ENCODE measurements around the gene DCXR.

Gene DCXR

DNA sequence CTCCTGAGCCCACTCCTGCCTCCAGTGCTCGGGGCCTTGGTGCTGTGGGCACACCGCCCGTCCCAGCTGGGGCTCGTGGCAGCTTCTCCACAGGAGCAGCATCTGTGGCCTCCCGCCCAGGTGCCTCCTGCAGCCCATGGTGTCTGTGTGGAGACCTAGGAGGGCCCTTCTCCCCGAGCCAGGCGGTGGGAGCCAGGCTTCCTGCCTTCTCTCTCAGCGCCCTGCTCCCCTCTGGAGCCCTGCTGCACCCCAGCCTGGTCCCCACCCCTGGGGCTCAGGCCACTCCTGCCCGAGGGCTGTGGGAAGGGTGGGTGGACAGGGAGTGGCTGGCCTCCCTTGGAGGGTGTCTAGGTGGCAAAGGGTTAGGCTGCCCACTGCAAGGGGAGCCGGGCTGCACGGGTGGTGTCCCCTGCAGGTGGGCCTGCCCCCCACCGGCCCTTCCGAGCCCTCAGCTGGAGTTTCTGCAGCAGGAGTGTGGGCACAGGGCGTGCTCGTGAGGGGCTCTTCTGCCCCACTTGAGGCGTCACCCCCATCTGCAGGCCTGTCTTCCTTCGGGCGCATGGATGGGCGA is 25.8 kb downstream of the DCXR start:
- no peak overlapping the region for H3K9ac ChIP-seq (ENCODE audit: low read length)
- H3K79me2 ChIP-seq (ENCODE audit: insufficient read depth, low read length) = no peaks in the 10 kb centered on the region
- H4K20me1 ChIP-seq (ENCODE audit: insufficient read depth, low read length) = no peaks in the 10 kb centered on the region
- H3K27ac ChIP-seq (ENCODE audit: low read depth, low read length, poor library complexity, severe bottlenecking) = no peak overlapping the region
- peaks cover 3% of the 10 kb centered on the region; the same call in 1 of the 2 replicates for H3K27me3 ChIP-seq (ENCODE audit: insufficient read depth, low read length)
- no peaks in the 10 kb centered on the region; the same call in 1 of the 2 replicates for H3K36me3 ChIP-seq (ENCODE audit: insufficient read depth, low read length)
- no peaks in the 10 kb centered on the region for H3K9me2 ChIP-seq (ENCODE audit: low read depth, low read length)
- H3K4me3 ChIP-seq (ENCODE audit: low read depth, low read length, poor library complexity, severe bottlenecking) = no peak overlapping the region
- no peak overlapping the region for H2AFZ ChIP-seq (ENCODE audit: low read length)
- H3K4me2 ChIP-seq (ENCODE audit: low read length) = no peak overlapping the region
- H3F3A ChIP-seq (ENCODE audit: insufficient read depth, low read length) = no peaks in the 10 kb centered on the region
- H3K9me3 ChIP-seq (ENCODE audit: low read length) = no peaks in the 10 kb centered on the region
- no peak for TF ChIP-seq EZH2 (IDR thresholded peaks at IDR 0.05; ENCODE audit: borderline replicate concordance, low read length)
- TF ChIP-seq, protein P1, sequence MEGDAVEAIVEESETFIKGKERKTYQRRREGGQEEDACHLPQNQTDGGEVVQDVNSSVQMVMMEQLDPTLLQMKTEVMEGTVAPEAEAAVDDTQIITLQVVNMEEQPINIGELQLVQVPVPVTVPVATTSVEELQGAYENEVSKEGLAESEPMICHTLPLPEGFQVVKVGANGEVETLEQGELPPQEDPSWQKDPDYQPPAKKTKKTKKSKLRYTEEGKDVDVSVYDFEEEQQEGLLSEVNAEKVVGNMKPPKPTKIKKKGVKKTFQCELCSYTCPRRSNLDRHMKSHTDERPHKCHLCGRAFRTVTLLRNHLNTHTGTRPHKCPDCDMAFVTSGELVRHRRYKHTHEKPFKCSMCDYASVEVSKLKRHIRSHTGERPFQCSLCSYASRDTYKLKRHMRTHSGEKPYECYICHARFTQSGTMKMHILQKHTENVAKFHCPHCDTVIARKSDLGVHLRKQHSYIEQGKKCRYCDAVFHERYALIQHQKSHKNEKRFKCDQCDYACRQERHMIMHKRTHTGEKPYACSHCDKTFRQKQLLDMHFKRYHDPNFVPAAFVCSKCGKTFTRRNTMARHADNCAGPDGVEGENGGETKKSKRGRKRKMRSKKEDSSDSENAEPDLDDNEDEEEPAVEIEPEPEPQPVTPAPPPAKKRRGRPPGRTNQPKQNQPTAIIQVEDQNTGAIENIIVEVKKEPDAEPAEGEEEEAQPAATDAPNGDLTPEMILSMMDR (IDR thresholded peaks at IDR 0.05; ENCODE audit: low read length) = no peak
- H3K4me1 ChIP-seq (ENCODE audit: insufficient read depth, low read length, severe bottlenecking) = no peaks in the 10 kb centered on the region

DNA sequence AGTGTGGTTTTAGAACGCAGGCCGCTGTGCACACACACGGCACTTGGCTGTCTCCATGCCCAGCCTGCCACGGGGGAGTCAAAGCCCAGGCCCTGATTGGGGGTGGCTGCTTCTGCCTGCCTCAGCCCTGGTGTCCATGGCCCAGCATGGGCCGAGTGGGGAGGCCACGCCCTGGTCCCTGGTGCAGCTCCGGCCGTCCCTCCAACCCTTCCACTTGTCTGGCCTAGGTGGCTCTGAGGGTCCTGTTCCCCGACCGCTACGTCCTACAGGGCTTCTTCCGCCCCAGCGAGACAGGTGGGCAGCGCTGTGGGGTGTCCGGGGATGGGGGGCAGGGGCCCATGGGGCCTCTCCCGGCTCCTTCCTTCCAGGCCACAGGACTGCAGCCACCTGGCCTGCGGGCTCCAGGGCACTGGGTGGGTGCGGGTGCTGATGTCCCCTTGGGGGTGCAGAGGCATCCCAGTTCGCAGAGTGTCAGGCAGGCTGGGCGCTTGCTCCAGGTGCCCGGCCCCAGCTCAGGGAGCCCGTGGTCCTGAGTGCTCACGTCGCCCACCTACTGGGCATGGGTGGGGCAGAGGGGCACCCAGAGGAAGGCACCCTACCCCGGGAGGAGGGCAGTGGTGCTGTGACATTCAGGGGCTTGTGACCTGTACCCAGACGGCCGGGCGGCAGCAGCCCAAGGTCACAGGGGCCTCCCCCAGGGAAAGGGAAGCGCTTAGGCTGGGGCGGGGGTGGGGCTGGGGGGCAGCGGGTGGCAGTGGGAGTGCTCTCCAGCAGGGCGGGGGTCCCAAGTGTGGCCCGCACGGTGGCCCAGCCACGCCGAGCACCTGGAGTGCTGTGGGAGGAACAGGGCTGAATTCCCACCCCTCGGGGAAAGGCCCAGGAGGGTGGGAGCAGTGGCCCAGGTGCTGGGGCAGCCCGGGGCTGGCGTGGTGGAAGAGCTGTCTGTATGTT is 26.6 kb downstream of the DCXR start:
- H3K9ac ChIP-seq (ENCODE audit: low read length) = no peak overlapping the region
- H3K9me2 ChIP-seq (ENCODE audit: low read depth, low read length) = no peaks in the 10 kb centered on the region
- no peak overlapping the region for H3K27ac ChIP-seq (ENCODE audit: low read depth, low read length, poor library complexity, severe bottlenecking)

DNA sequence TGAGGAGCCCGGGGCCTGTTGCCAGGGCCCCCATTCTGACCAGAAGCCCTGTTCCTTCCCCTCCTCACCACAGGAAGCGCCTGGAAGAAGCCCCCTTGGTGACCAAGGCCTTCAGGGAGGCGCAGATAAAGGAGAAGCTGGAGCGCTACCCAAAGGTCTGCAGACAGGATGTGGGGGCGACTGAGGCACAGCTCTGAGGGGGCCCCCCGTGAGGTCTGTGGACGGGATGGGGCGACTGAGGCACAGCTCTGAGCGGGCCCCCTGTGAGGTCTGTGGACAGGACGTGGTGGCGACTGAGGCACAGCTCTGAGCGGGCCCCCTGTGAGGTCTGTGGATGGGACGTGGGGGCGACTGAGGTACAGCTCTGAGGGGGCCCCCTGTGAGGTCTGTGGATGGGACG is 28.1 kb downstream of the DCXR start:
- no peaks in the 10 kb centered on the region for H3F3A ChIP-seq (ENCODE audit: insufficient read depth, low read length)
- no peak overlapping the region for H3K4me2 ChIP-seq (ENCODE audit: low read length)
- H3K4me1 ChIP-seq (ENCODE audit: insufficient read depth, low read length, severe bottlenecking) = no peaks in the 10 kb centered on the region
- TF ChIP-seq, protein P1 (IDR thresholded peaks at IDR 0.05; ENCODE audit: low read length) = no peak
- TF ChIP-seq EZH2 (IDR thresholded peaks at IDR 0.05; ENCODE audit: borderline replicate concordance, low read length) = no peak
- H3K9me3 ChIP-seq (ENCODE audit: low read length) = no peaks in the 10 kb centered on the region
- H3K27ac ChIP-seq (ENCODE audit: low read depth, low read length, poor library complexity, severe bottlenecking) = no peak overlapping the region
- H4K20me1 ChIP-seq (ENCODE audit: insufficient read depth, low read length) = no peaks in the 10 kb centered on the region
- no peak overlapping the region for H3K4me3 ChIP-seq (ENCODE audit: low read depth, low read length, poor library complexity, severe bottlenecking)
- H3K27me3 ChIP-seq (ENCODE audit: insufficient read depth, low read length) = no peaks in the 10 kb centered on the region; the same call in 1 of the 2 replicates
- no peak overlapping the region for H3K9ac ChIP-seq (ENCODE audit: low read length)
- H2AFZ ChIP-seq (ENCODE audit: low read length) = no peak overlapping the region
- H3K79me2 ChIP-seq (ENCODE audit: insufficient read depth, low read length) = no peaks in the 10 kb centered on the region
- H3K9me2 ChIP-seq (ENCODE audit: low read depth, low read length) = no peaks in the 10 kb centered on the region
- H3K36me3 ChIP-seq (ENCODE audit: insufficient read depth, low read length) = no peaks in the 10 kb centered on the region; the same call in 1 of the 2 replicates

More for the DNA sequence above, 26.6 kb downstream of the DCXR start:
- Histone ChIP-seq H3K4me1 (ENCODE audit: insufficient read depth, low read length, severe bottlenecking) (no peaks in the 10 kb centered on the region), H3K79me2 (ENCODE audit: insufficient read depth, low read length) (no peaks in the 10 kb centered on the region), H4K20me1 (ENCODE audit: insufficient read depth, low read length) (no peaks in the 10 kb centered on the region), H3K36me3 (ENCODE audit: insufficient read depth, low read length) (no peaks in the 10 kb centered on the region; the same call in 1 of the 2 replicates), H2AFZ (ENCODE audit: low read length) (no peak overlapping the region), H3F3A (ENCODE audit: insufficient read depth, low read length) (no peaks in the 10 kb centered on the region), H3K4me3 (ENCODE audit: low read depth, low read length, poor library complexity, severe bottlenecking) (no peak overlapping the region), H3K9me3 (ENCODE audit: low read length) (no peaks in the 10 kb centered on the region), H3K4me2 (ENCODE audit: low read length) (no peak overlapping the region), H3K27me3 (ENCODE audit: insufficient read depth, low read length) (peaks cover 3% of the 10 kb centered on the region; the same call in 1 of the 2 replicates)
- TF ChIP-seq, protein P1 (IDR thresholded peaks at IDR 0.05; ENCODE audit: low read length) = no peak
- TF ChIP-seq EZH2 (IDR thresholded peaks at IDR 0.05; ENCODE audit: borderline replicate concordance, low read length) = no peak

Data from OCI-LY1 (cell line).